ENCODE results near the gene LETM1.
A peak's percentile ranks its signal among the peaks of the same experiment; 100 is the strongest.

LETM1 gene

DNA sequence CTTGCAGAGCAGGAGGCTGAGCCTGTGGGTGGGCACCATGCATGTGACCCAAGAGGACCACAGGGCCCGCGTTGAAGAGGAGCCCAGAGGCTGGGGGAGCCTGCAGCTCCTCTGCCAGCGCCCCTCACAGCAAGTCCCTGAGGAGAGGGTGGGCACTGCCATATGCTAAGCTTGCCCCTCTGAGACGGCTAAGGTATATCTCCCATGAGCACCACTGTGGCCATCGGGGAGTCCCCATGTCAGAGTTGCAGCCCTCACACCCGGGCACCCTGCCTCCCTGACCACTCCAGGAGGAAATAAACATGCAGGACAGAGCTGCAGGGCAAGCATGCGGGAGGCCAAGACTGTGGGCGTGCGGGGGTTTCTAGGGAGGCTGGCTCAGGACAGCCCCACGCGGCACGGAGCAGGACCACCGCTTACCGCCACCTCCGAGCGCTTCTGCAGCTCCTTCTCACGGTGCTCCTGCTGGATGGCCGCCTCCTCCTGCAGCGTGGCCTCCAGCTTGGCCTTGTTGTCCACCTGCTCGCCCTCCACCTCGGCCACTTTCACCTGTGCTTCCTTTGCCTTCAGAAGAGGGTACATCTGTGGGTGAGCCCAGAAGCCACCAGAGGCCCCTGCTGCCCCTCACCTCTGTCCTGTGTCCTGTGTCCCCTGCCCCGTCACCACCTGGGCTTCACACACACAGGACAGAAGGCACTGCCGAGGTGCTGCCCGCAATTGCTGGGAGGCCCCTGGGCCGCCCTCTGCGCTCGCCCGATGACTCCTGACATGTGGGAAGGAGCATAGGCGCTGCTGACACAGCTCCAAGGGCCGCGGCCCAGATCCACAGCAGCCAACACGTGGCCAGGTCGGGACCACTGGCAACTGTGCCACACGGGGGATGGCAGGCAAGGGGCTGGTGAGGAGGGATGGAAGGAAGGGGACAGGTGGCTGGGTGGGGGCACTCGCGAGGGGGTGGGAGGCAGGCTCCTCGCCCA lies 33.1 kb downstream of the LETM1 start:
- no peak for DNase-seq

DNA sequence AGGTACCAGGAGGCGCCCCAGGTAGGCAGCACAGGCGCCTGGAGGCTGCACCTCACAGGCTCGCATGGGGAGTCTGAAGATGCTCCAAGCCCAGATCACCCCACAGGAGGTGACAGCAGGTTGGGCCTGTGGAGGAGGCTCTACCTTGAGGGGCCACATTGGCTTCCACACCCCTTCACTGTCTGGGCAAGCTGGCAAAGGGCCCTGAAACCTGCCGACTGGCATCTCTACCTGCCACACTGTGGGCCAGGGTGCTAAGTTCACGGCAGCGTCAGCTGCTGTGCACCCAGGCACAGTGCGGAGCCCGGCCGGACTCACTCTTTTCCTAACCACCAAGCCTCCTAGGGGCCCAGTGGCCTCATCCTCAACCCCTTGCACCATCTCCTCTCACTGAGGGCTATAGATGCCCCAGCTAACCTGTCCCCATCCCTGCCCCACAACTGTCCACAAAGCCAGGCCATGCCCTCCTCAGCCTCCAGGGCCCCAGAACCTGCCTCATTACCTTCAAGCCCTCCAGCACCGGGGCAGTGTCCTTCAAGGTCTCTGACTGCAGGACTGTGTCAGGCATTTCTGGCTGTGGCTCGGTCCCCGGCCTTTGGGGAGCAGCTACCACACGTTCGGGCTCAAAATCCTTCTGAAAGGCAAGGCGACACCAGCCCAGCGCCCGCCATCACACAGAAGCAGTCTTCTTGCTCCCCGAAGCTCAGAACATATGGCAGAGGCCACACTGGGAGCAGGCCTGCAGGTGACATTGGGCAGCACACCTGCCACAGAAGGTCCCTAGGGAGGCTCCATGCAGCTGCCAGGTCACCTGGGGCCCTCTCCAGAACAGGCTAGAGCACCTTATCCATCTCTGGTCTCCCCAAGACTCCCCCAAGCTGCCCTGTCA lies 34.0 kb downstream of the LETM1 start:
- no peak for DNase-seq

DNA sequence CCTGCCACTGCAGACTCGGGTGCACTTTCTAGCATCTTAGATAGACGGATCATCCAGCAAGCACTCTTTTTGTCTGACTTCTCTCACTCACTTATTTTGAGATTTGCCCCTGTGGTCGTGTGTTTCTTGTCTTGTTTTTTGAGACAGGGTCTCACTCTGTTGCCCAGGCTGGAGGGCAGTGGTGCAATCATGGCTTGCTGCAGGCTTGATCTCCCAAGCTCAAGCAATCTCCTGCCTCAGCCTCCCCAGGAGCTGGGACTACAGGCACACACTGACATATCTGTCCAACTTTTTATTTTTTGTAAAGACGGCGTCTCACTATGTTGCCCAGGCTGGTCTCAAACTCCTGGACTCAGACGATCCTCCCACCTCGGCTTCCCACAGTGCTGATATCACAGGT lies 36.1 kb downstream of the LETM1 start:
- DNase-seq, result no peak

DNA sequence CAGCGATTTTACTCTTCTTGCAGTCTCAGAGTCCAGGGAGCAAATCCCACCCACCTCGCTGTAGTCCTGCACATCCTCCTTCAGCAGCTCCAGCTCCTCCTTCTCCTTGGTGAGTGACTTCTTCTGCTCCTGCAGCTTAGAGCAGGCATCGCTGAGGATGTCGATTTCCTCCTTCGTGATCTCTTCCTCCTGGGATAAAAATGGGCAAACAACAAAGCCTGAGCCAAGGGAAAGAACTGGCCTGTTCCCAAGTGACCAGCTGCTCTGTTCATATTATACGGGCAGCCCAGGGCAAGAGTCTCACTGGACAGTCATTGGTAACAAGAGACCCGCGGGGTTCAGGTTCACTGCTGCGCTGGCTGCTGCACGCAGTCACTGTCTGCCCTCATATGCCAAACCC lies 36.7 kb downstream of the LETM1 start:
- DNase-seq, result no peak

DNA sequence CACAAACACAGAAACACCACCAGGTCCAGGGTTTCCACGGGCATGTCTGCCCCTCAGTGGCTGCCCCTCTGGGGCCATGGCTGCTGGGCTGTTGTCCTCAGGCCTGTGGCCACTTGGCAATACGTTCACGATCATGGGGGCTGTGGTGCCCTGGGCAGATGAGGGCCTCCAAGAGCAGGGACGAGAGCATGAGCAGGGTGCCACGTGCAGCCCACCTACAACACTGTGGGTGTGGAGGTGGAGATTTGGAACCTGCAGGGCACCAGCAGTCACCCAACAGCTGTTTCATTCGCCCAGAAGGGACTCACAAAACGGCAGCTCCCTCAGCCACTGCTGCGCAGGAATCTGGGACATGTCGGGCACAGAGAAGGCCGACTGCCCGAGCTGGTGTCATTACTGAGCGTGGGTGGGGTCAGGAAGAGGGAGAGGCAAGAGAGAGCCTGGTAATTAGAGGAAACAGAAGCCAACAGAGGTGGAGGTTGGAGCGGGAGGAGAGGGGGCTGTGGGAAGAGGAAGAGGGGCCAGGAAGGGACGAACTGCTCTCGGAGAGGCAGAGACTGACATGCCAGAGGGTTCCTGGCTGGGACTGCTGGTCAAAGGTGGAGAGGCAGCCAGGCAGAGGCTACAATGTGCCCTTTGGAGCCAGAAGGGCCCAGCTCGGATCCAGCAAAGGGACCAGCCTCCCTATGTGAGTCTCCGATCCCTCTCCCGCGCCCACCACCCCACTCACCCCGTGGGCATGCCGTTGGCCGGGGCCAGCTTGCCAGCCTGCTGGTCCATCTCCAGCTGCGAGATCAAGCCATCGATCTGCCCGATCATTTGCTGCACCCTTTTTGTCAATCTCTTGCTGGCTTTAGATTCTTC lies 39.7 kb downstream of the LETM1 start:
- no peak for DNase-seq

DNA sequence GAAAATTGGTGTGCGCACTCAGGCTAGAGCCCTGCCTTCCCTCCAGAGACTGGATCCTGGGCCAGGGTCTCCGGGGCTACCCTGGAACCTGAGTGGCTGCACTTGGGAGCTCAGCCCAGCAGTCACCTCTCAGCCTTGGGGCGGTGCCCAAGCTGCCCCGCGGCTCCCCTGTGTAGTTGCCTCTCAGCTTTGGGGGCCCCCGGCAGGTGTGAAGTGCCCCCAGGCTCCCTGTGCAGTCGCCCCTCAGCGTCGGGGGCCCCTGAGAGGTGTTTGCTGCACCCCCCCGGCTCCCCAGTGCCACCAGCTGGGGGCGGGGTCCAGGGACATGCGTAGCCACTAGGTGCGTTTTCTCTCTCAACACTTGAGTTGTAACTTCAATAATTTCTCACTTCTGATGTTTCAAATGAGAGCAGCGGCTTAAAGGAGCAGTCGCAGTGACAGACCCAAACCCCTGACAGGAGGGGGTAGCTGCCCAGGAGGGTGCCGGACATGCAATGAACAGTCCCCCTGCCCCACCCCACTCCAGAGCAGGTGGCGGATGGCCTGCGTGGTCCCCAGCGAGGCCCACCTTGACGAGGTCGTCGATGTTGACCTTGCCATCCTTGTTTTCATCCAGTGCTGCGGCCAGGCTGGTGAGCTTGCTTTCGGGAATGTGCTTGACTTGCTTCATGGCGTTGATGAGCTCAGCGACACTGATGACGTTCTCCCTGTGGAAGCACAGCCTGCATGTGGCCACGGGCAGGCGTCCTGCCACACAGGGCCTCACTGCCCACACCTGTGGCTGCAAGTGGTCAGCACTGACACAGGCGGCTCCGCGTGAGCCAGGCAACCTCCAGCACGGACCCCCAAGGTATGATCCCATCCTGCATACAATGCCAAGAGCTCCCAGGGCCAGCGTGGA lies 40.6 kb downstream of the LETM1 start:
- DNase-seq, result no peak

DNA sequence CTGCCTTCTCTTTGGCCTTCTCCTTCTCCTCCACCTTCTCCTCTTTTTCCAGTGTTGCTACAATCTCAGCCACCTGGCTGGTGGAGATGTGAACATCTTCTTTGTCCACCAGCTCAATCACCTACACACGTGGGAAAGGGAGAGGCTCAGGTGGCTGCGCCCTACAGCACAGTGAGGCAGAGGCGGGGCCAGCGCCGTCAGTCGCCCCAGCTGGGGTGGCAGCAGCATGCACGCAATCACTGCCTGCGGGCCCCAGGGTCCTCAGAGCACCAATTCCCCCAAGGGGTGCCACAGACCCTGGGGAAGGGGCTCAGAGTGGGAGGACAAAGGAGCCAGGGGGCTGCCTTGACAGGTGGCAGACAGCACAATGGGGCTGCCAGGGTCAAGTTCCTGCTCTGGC lies 41.5 kb downstream of the LETM1 start:
- no peak for DNase-seq

DNA sequence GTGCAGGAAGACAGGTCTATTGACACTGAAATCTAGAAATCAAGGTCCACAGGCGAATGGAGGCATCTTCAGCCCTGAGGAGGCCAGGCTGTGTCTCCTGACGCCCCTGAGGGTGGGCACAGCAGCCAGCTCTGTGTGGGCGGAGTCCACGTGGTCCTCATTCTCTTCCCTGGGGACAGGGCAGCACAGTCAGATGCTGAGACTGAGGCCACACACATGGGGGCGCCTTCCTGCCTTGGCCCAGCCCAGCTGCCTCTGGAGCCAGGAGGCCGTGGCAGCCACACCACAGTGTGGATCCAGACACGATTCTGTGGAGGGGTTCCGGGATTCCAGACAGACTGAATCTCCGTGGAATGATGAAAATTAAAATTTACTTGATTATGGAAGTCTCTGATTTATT lies 42.0 kb downstream of the LETM1 start:
- peak; percentile 22 for DNase-seq

DNA sequence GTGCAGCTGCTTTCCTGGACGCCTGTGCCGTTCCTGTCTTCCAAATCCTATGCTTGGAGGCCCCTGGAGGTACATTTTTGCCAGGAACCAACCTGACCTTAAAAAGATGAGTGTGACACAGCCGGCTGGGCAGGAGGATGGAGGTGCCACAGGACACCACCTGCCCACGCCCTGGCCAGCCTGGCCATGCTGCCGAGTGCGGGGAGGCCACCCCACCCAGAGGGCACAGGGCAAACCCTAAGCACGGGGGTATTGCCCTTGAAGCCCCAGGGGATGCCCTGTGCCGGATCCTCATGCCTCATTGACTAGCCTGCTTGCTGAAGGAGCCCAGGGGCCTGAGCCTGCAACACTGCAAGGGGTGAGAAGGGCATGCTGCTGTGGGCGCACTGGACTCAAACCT lies 42.7 kb downstream of the LETM1 start:
- no peak for DNase-seq

DNA sequence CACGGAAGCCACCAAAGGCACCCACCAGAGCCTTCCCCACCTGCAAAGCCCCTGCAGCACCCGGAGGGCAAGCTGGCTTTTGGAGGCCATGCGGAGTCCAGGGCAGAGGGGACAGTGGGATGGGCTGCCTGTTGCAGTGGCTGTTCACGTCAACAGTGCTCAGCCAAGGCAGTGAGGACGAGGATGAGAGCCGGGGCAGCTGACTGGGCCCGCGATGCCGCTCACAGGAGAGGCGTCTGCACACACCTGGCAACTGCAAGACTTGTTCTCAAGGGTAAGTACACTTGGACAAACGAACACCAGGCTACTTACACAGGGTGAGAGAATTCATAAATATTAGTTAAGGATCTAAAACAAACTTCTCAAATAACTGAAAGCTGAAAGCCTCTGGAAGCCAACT lies 43.2 kb downstream of the LETM1 start:
- no peak for DNase-seq

DNA sequence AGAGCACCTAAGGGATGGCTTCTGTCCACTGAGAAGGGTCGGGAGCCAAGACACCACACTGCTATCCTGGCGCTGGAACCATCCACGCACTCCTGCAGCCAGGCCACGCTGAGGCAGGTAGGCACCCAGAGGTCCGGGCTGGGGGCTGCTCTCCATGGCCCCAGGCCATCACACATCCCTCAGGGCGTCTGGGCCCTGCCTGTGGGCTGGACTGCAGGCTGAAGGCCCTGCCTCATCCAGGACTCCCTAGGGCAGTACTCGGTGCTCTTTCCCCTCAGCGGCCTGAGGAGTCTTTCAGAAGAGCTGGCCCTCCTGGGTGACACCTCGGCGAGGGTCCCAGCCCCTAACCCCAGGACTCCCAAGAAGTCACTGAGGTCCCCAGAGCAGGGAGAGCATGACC lies 45.2 kb downstream of the LETM1 start:
- no peak for DNase-seq

DNA sequence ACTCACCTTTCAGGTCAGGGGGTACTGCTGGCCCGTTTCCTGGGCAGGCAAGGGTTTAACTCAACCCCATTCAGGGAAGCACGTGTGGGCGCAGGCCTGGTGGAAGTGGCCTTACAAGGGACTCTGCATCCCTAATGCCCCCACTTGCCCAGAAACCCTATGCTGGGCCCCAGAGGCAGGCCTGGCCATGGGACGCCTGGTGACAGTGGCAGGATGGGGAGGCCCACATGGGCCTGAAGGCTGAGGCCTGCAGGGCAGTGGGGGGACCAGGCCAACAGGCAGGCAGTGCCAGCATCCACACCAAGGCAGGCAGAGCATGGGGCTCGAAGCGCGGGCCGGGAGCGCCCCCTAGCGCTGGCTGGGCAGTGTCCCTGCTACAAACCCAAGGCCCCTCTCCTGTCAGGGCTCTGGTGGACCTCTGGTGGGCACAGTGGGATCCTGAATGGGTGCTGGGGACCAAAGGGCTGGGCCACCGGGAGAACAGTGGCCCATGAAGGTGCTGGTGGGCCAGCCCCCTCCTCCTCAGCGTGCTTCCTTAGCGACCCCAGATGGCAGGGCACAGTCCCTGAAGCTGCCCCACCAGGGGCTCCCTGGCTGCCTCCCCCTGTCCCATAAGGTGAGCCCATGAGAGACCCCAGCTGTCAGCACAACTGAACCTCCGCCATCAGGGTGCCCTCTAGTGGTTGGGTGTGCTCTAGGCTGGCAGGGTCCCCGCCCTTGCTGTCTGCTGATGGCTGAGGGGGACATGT lies 46.0 kb downstream of the LETM1 start:
- DNase-seq, result peak; percentile 88

DNA sequence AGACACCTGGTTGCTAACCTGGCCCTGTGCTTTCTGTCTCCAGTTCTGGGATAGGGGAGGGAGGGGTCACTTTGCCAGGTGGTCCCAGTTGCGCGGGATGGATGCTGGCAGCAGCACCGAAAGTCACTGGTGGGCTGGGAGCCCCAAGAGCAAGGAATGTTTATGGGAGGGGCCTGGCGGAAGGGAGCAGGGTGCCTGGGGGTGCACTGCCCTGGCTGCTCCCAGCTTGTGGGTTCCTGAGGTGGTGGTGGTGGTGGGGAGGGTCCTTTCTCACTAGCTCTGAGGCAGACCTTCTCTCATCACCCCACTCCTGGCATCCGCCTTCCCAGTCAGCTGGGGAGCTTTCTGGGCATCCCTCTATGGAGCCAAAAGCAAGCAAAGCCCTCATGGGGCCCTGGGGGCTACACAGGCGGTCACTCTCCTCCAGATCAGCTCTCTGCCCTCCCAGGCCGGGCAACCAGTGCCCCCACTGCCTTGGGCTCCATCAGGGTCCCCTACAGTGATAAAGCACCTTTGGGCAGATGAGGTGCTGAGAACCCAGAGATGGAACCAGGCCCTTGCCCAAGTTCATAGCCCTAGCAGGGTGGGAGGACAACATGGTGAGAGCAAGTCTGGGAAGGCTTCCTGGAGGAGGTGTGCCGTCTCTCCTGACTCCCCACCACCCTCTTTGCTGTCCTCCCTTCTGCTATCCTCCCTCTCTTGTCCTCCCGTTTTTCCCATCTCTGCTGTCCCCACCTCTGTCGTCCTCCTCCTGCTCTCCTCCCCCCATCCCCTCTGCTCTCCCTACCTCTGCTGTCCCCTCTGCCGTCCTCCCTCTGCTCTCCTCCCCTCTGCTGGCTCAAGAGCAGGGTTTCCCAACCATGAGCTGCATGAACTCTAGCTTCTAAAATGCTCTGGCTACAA lies 46.9 kb downstream of the LETM1 start:
- DNase-seq, result no peak

DNA sequence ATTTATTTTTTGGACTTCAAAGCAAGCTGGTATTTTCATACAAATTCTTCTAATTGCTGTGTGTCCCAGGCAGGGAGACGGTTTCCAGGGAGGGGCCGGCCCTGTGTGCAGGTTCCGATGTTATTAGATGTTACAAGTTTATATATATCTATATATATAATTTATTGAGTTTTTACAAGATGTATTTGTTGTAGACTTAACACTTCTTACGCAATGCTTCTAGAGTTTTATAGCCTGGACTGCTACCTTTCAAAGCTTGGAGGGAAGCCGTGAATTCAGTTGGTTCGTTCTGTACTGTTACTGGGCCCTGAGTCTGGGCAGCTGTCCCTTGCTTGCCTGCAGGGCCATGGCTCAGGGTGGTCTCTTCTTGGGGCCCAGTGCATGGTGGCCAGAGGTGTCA lies 47.6 kb downstream of the LETM1 start:
- no peak for DNase-seq

DNA sequence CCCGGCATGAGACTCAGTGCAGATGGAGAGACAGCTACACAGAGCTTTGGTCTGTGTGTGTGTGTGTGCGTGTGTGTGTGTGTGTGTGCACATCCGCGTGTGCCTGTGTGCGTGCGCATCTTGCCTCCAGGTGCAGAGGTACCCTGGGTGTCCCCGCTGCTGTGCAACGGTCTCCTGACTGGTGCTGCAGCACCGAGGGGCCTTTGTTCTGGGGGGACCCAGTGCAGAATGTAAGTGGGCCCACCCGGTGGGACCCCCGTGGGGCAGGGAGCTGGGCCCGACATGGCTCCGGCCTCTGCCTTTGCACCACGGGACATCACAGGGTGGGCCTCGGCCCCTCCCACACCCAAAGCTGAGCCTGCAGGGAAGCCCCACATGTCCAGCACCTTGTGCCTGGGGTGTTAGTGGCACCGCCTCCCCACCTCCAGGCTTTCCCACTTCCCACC lies 48.6 kb downstream of the LETM1 start:
- peak; percentile 16 for DNase-seq

DNA sequence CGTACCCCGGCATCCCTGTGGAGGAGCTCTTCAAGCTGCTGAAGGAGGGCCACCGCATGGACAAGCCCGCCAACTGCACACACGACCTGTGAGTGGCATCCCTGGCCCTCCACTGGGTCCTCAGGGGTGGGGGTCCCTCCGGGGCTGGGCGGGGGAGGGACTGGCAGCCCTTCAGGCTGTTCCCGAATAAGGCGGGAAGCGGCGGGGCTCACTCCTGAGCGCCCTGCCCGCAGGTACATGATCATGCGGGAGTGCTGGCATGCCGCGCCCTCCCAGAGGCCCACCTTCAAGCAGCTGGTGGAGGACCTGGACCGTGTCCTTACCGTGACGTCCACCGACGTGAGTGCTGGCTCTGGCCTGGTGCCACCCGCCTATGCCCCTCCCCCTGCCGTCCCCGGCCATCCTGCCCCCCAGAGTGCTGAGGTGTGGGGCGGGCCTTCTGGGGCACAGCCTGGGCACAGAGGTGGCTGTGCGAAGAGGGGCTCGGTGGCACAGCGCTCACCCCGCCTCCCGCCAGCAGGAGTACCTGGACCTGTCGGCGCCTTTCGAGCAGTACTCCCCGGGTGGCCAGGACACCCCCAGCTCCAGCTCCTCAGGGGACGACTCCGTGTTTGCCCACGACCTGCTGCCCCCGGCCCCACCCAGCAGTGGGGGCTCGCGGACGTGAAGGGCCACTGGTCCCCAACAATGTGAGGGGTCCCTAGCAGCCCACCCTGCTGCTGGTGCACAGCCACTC lies 49.2 kb downstream of the LETM1 start:
- DNase-seq, result no peak

DNA sequence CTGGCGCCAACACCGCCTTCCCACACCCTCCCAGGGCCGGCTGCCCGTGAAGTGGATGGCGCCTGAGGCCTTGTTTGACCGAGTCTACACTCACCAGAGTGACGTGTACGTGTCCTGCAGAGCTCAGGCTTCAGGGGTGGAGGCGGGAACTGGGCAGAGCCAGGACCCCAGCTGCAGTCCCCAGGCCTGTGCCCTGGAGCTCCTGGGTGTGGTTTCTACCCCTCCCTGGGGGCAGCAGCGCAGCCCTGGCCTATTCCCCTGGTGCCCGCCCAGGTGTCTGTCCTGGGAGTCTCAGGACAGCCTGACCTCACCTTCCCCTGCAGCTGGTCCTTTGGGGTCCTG lies 49.8 kb downstream of the LETM1 start:
- no peak for DNase-seq

DNA sequence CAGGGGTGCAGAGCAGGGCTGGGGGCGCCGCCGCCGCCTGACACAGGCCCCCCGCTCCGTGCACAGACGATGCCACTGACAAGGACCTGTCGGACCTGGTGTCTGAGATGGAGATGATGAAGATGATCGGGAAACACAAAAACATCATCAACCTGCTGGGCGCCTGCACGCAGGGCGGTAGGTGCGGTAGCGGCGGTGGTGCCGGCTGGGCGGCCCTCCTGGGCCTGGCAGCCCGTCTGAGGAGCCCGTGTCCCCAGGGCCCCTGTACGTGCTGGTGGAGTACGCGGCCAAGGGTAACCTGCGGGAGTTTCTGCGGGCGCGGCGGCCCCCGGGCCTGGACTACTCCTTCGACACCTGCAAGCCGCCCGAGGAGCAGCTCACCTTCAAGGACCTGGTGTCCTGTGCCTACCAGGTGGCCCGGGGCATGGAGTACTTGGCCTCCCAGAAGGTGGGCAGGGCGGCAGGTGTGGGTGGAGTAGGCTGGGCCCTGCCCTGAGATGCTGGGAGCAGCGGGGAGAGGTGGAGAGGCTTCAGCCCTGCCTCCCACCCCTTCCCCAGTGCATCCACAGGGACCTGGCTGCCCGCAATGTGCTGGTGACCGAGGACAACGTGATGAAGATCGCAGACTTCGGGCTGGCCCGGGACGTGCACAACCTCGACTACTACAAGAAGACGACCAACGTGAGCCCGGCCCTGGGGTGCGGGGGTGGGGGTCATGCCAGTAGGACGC lies 50.3 kb downstream of the LETM1 start:
- no peak for DNase-seq

Data from NCI-H82 (cell line).